Immature natural killer cell (primary cell): ENCODE data around the gene GPATCH2. TPM values are rescaled to one million over a fixed set of nuclear protein-coding genes. Genes with fewer than 3 reads are reported as not detected.
A peak's percentile ranks its signal among the peaks of the same experiment; 100 is the strongest.

Experiments used
- DNase-seq, 3 donors: peaks; one replicate each; pipeline ENCODE4 v3.0.0; 2022; ENCODE audit warnings: mixed read lengths in 1 of 3
- H3K27ac Mint-ChIP-seq, 6 donors: one replicate each; pipeline ENCODE4 v1.8.0; 2020; ENCODE audit warnings: mixed read lengths in 6 of 6, mild to moderate bottlenecking in 5 of 6, inconsistent platforms in 4 of 6, moderate library complexity in 3 of 6
- H3K27me3 Mint-ChIP-seq, 3 donors: one replicate each; pipeline ENCODE4 v1.8.0; 2020 to 2021; ENCODE audit warnings: low read depth in 3 of 3, mild to moderate bottlenecking in 3 of 3, mixed read lengths in 3 of 3, moderate library complexity in 3 of 3, inconsistent platforms in 1 of 3
- H3K36me3 Mint-ChIP-seq, 3 donors: one replicate each; pipeline ENCODE4 v1.8.0; 2020; ENCODE audit warnings: mixed read lengths in 3 of 3, inconsistent platforms in 2 of 3, mild to moderate bottlenecking in 2 of 3
- H3K4me1 Mint-ChIP-seq, 2 donors: one replicate each; pipeline ENCODE4 v1.8.0; 2020; ENCODE audit warnings: inconsistent platforms in 2 of 2, mild to moderate bottlenecking in 2 of 2, mixed read lengths in 2 of 2, moderate library complexity in 1 of 2
- H3K4me3 Mint-ChIP-seq, 5 donors: one replicate each; pipeline ENCODE4 v1.8.0; 2020; ENCODE audit warnings: mild to moderate bottlenecking in 5 of 5, mixed read lengths in 5 of 5, inconsistent platforms in 3 of 5, moderate library complexity in 3 of 5
- H3K9me3 Mint-ChIP-seq, 6 donors: one replicate each; pipeline ENCODE4 v1.8.0; 2020; ENCODE audit warnings: mild to moderate bottlenecking in 6 of 6, mixed read lengths in 6 of 6, inconsistent platforms in 4 of 6, moderate library complexity in 3 of 6
- polyA plus RNA-seq, 3 donors: library from polyadenylated mRNA; unstranded; fragments of 300-500 nt; fragmentation: Illumina TruSeq; gene quantifications; one replicate each; pipeline ENCODE4 v1.2.3, GENCODE V29; 2021

The GPATCH2 gene
- polyA plus RNA-seq, 3 donors from 2014 or later: 2.1 to 4.6 (median 2.9) TPM

- peak overlapping the region; percentile 34 to 78 (median 58) for H3K27ac Mint-ChIP-seq
- H3K9me3 Mint-ChIP-seq: peaks cover 2 to 27% (median 10%) of the 10 kb centered on the region in 6 donors
- peaks cover 18 to 40% of the 10 kb centered on the region in 2 donors for H3K4me1 Mint-ChIP-seq
- H3K36me3 Mint-ChIP-seq: peaks cover 16 to 38% (median 34%) of the 10 kb centered on the region in 3 donors
- DNase-seq: peak in 2 of 3 donors; percentile 10 to 17
- H3K27me3 Mint-ChIP-seq: peaks cover 0 to 2% (median 2%) of the 10 kb centered on the region in 3 donors
- peak overlapping the region in 4 of 5 donors; percentile 4 to 49 (median 8) for H3K4me3 Mint-ChIP-seq
Measured at GRCh38 chr1:217482356-217483102, 148.4 kb downstream of the GPATCH2 start.

DNA sequence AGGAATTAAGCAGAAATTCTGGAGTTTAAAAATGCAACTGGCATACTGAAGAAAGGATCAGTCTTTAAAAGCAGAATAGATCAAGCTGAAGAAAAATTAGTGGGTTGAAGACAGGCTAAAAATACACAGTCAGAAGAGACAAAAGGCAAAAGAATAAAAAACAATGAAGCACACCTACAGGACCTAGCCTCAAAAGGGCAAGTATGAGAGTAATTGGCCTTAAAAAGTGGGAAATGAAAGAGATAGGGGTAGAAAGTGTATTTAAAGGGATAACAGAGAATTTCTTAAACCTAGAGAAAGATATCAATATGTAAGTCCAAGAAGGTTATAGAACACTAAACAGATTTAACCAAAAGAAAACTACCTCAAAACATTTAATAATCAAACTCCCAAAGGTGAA lies 152.4 kb downstream of the GPATCH2 start:
- Mint-ChIP-seq H3K27ac (no peak overlapping the region), H3K27me3 (peaks cover 0 to 2% (median 2%) of the 10 kb centered on the region in 3 donors), H3K9me3 (peaks cover 2 to 27% (median 10%) of the 10 kb centered on the region in 6 donors), H3K36me3 (peaks cover 16 to 52% (median 50%) of the 10 kb centered on the region in 3 donors), H3K4me3 (no peak overlapping the region), H3K4me1 (peaks cover 16 to 31% of the 10 kb centered on the region in 2 donors)
- DNase-seq: no peak

GRCh38 chr1:217472915-217473314 lies 158.0 kb downstream of the GPATCH2 start:
- H3K27ac Mint-ChIP-seq: peak overlapping the region in 1 of 6 donors; percentile 30
- H3K4me1 Mint-ChIP-seq: no peaks in the 10 kb centered on the region
- H3K36me3 Mint-ChIP-seq: peaks cover 0 to 25% (median 22%) of the 10 kb centered on the region in 3 donors
- DNase-seq: no peak
- H3K27me3 Mint-ChIP-seq: no peaks in the 10 kb centered on the region
- H3K9me3 Mint-ChIP-seq: peaks cover 0 to 1% (median 0%) of the 10 kb centered on the region in 6 donors
- no peak overlapping the region for H3K4me3 Mint-ChIP-seq

GRCh38 chr1:217471403-217471802 lies 159.5 kb downstream of the GPATCH2 start:
- DNase-seq: no peak
- Mint-ChIP-seq H3K4me3 (no peak overlapping the region), H3K27me3 (no peaks in the 10 kb centered on the region), H3K36me3 (peaks cover 0 to 27% (median 24%) of the 10 kb centered on the region in 3 donors), H3K4me1 (no peaks in the 10 kb centered on the region), H3K27ac (no peak overlapping the region), H3K9me3 (no peaks in the 10 kb centered on the region)

DNA sequence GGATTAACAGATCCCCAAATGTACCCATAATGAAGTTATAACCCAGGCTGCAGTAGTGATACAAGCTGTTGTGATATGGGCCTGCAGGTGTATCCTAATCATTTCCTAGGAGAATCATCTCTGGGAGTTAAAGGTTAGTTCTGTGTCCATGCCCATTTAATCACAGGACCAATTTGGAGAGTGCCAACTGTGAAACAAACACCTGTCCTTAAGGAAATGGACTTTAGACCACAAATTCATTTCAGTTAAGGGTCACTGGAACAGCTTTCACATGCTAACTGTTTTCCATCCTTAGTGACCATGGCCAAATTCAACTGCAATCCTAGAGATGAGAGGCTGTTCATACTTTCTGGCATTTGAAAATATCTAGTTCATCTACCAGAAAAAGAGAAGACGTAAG lies 160.9 kb downstream of the GPATCH2 start:
- Mint-ChIP-seq H3K9me3 (peaks cover 4 to 9% (median 7%) of the 10 kb centered on the region in 6 donors), H3K27me3 (no peaks in the 10 kb centered on the region), H3K4me3 (no peak overlapping the region), H3K36me3 (peaks cover 9 to 31% (median 26%) of the 10 kb centered on the region in 3 donors), H3K4me1 (no peaks in the 10 kb centered on the region), H3K27ac (no peak overlapping the region)
- DNase-seq: no peak

DNA sequence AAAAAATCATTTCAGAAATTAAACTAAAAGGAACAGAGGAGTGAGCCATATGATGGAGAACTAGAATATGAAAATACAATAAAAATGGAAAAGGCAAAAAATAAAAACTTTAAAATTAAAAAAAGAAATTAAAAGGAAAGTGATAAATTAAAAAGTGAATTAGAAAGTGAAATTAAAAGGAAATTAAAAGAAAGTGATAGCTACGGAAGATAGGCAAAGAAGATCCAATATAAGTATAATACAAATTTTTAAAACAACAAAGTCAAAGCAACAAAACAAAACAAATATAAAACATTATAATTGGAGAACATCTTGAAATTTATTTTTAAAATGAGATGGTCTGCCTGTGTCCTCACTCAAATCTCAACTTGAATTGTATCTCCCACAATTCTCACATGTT lies 165.8 kb downstream of the GPATCH2 start:
- no peak overlapping the region for H3K27ac Mint-ChIP-seq
- H3K4me1 Mint-ChIP-seq: no peaks in the 10 kb centered on the region
- no peak overlapping the region for H3K4me3 Mint-ChIP-seq
- no peak for DNase-seq
- H3K27me3 Mint-ChIP-seq: peaks cover 0 to 2% (median 0%) of the 10 kb centered on the region in 3 donors
- peaks cover 18 to 31% (median 29%) of the 10 kb centered on the region in 3 donors for H3K36me3 Mint-ChIP-seq
- peaks cover 12 to 21% (median 15%) of the 10 kb centered on the region in 6 donors for H3K9me3 Mint-ChIP-seq

DNA sequence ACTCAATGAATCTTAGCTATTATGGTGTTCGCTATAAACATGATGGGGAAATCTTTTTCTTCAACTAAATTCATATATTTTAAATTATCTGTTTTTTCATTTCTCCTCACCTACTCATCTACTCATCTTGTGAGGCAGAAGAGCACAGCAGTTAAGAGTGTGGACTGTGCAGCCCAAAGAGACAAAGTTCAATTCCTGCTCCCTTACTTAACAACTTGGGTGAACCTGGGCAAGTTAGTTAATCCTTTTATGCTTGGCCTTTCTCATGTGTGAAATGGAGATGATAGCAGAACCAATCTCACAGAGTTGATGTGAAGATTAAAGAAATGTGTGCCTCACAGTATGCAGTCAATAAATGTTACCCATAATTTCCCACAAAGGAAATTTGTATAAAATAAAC lies 168.2 kb downstream of the GPATCH2 start:
- Mint-ChIP-seq H3K36me3 (peaks cover 23 to 42% (median 40%) of the 10 kb centered on the region in 3 donors), H3K27me3 (peaks cover 0 to 2% (median 0%) of the 10 kb centered on the region in 3 donors), H3K9me3 (peaks cover 12 to 21% (median 15%) of the 10 kb centered on the region in 6 donors), H3K4me3 (no peak overlapping the region), H3K27ac (no peak overlapping the region), H3K4me1 (no peaks in the 10 kb centered on the region)
- no peak for DNase-seq

GRCh38 chr1:217462159-217462558 lies 168.7 kb downstream of the GPATCH2 start:
- no peak for DNase-seq
- no peaks in the 10 kb centered on the region for H3K4me1 Mint-ChIP-seq
- no peak overlapping the region for H3K27ac Mint-ChIP-seq
- H3K4me3 Mint-ChIP-seq: no peak overlapping the region
- peaks cover 12 to 21% (median 15%) of the 10 kb centered on the region in 6 donors for H3K9me3 Mint-ChIP-seq
- H3K36me3 Mint-ChIP-seq: peaks cover 26 to 47% (median 45%) of the 10 kb centered on the region in 3 donors
- H3K27me3 Mint-ChIP-seq: peaks cover 0 to 2% (median 0%) of the 10 kb centered on the region in 3 donors

- DNase-seq: no peak
- H3K27ac Mint-ChIP-seq: no peak overlapping the region
- peaks cover 0 to 1% (median 0%) of the 10 kb centered on the region in 3 donors for H3K27me3 Mint-ChIP-seq
- H3K4me3 Mint-ChIP-seq: no peak overlapping the region
- H3K4me1 Mint-ChIP-seq: no peaks in the 10 kb centered on the region
- no peaks in the 10 kb centered on the region for H3K9me3 Mint-ChIP-seq
- H3K36me3 Mint-ChIP-seq: peaks cover 17 to 44% (median 32%) of the 10 kb centered on the region in 3 donors
Measured at GRCh38 chr1:217457016-217457415, 173.9 kb downstream of the GPATCH2 start.

- Mint-ChIP-seq H3K4me1 (no peaks in the 10 kb centered on the region), H3K4me3 (no peak overlapping the region), H3K9me3 (peaks cover 0 to 2% (median 0%) of the 10 kb centered on the region in 6 donors), H3K27ac (no peak overlapping the region), H3K27me3 (peaks cover 0 to 1% (median 0%) of the 10 kb centered on the region in 3 donors), H3K36me3 (peaks cover 17 to 47% (median 32%) of the 10 kb centered on the region in 3 donors)
- no peak for DNase-seq
Measured at GRCh38 chr1:217456261-217456660, 174.6 kb downstream of the GPATCH2 start.

GRCh38 chr1:217453816-217454215 lies 177.1 kb downstream of the GPATCH2 start:
- Mint-ChIP-seq H3K4me3 (no peak overlapping the region), H3K27me3 (peaks cover 0 to 1% (median 0%) of the 10 kb centered on the region in 3 donors), H3K9me3 (peaks cover 0 to 2% (median 0%) of the 10 kb centered on the region in 6 donors), H3K27ac (no peak overlapping the region), H3K36me3 (peaks cover 23 to 44% (median 37%) of the 10 kb centered on the region in 3 donors), H3K4me1 (no peaks in the 10 kb centered on the region)
- no peak for DNase-seq

- Mint-ChIP-seq H3K27ac (no peak overlapping the region), H3K4me3 (no peak overlapping the region), H3K9me3 (peaks cover 0 to 4% (median 0%) of the 10 kb centered on the region in 6 donors), H3K4me1 (no peaks in the 10 kb centered on the region), H3K27me3 (peaks cover 0 to 1% (median 0%) of the 10 kb centered on the region in 3 donors), H3K36me3 (peaks cover 25 to 48% (median 44%) of the 10 kb centered on the region in 3 donors)
- no peak for DNase-seq
Measured at GRCh38 chr1:217449370-217449769, 181.5 kb downstream of the GPATCH2 start.

GRCh38 chr1:217443845-217444244 lies 187.0 kb downstream of the GPATCH2 start:
- no peaks in the 10 kb centered on the region for H3K4me1 Mint-ChIP-seq
- H3K27me3 Mint-ChIP-seq: peaks cover 0 to 2% (median 0%) of the 10 kb centered on the region in 3 donors
- DNase-seq: no peak
- H3K4me3 Mint-ChIP-seq: no peak overlapping the region
- H3K36me3 Mint-ChIP-seq: peaks cover 21 to 80% (median 74%) of the 10 kb centered on the region in 3 donors
- H3K9me3 Mint-ChIP-seq: peaks cover 0 to 9% (median 8%) of the 10 kb centered on the region in 6 donors
- no peak overlapping the region for H3K27ac Mint-ChIP-seq

DNA sequence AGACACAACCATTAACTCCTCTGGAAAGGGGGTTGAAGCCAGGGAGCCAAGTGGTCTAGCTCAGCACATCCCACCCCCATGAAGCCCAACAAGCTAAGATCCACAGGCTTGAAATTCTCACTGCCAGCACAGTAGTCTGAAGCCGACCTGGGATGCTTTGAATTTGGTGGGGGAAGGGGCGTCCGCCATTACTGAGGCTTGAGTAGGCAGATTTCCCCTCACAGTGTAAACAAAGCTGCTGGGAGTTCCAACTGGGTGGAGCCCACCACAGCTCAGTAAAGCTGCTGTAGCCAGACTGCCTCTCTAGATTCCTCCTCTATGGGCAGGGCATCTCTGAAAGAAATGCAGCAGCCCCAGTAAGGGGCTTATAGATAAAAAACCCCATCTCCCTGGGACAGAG lies 193.5 kb downstream of the GPATCH2 start:
- H3K9me3 Mint-ChIP-seq: peaks cover 0 to 15% (median 11%) of the 10 kb centered on the region in 6 donors
- H3K27me3 Mint-ChIP-seq: peaks cover 0 to 2% (median 2%) of the 10 kb centered on the region in 3 donors
- peaks cover 19 to 61% (median 57%) of the 10 kb centered on the region in 3 donors for H3K36me3 Mint-ChIP-seq
- no peak overlapping the region for H3K4me3 Mint-ChIP-seq
- H3K27ac Mint-ChIP-seq: no peak overlapping the region
- H3K4me1 Mint-ChIP-seq: no peaks in the 10 kb centered on the region
- no peak for DNase-seq
